Loucy (cell line): ENCODE results near the gene GPR17.

Experiments
- H2AFZ ChIP-seq: fragments of 200-600 bp; sonication (generic); 2 replicates; pipeline ENCODE4 v1.6.0; 2016; ENCODE audit warnings: antibody characterized with exemption, mild to moderate bottlenecking, low read length, moderate library complexity
- H3F3A ChIP-seq: fragments of 200-600 bp; 2 replicates; pipeline ENCODE4 v1.6.0; 2016; ENCODE audit warnings: antibody characterized with exemption, low read depth, mild to moderate bottlenecking
- H3K27me3 ChIP-seq: fragments of 200-600 bp; sonication (generic); 2 replicates; pipeline ENCODE4 v1.6.1; 2014; ENCODE audit warnings: low read length, mild to moderate bottlenecking; ENCODE audit not compliant: insufficient read depth, poor library complexity, severe bottlenecking
- H3K36me3 ChIP-seq: fragments of 200-600 bp; sonication (generic); 2 replicates; pipeline ENCODE4 v1.6.1; 2016; ENCODE audit warnings: low read length; ENCODE audit not compliant: insufficient read depth
- H3K4me1 ChIP-seq: fragments of 200-600 bp; sonication (generic); 2 replicates; pipeline ENCODE4 v1.5.1; 2014; ENCODE audit warnings: low read length, mild to moderate bottlenecking; ENCODE audit not compliant: insufficient read depth, poor library complexity, severe bottlenecking
- H3K4me2 ChIP-seq: fragments of 200-600 bp; sonication (generic); 2 replicates; pipeline ENCODE4 v1.6.0; 2014; ENCODE audit warnings: antibody characterized with exemption, low read length, low read depth, mild to moderate bottlenecking; ENCODE audit not compliant: poor library complexity, severe bottlenecking
- H3K4me3 ChIP-seq: fragments of 200-600 bp; sonication (generic); 2 replicates; pipeline ENCODE4 v1.5.1; 2014; ENCODE audit warnings: low read length, mild to moderate bottlenecking, mixed read lengths; ENCODE audit not compliant: poor library complexity, severe bottlenecking
- H3K79me2 ChIP-seq: fragments of 200-600 bp; sonication (generic); 2 replicates; pipeline ENCODE4 v1.6.1; 2014; ENCODE audit warnings: low read length; ENCODE audit not compliant: insufficient read depth
- H3K9ac ChIP-seq: fragments of 200-600 bp; sonication (generic); 2 replicates; pipeline ENCODE4 v1.6.0; 2014; ENCODE audit warnings: mild to moderate bottlenecking, low read depth, low read length, moderate library complexity; ENCODE audit not compliant: poor library complexity, severe bottlenecking
- H3K9me2 ChIP-seq: fragments of 200-600 bp; sonication (generic); replicated peaks from 2 replicates; pipeline ENCODE4 v1.6.1; 2016; ENCODE audit warnings: low read depth, low read length, mixed read lengths
- H3K9me3 ChIP-seq: fragments of 200-600 bp; sonication (generic); 2 replicates; pipeline ENCODE4 v1.6.1; 2014; ENCODE audit warnings: mild to moderate bottlenecking, antibody characterized with exemption, low read length, low read depth; ENCODE audit not compliant: insufficient read depth
- H4K20me1 ChIP-seq: fragments of 200-600 bp; sonication (generic); 2 replicates; pipeline ENCODE4 v1.6.0; 2014; ENCODE audit warnings: antibody characterized with exemption, low read length, mild to moderate bottlenecking; ENCODE audit not compliant: insufficient read depth, poor library complexity, severe bottlenecking
- EZH2phosphoT487 ChIP-seq: fragments of 200-600 bp; IDR thresholded peaks from 2 replicates; pipeline ENCODE4 v1.6.1; 2018; ENCODE audit warnings: antibody characterized with exemption, mild to moderate bottlenecking, moderate library complexity, borderline replicate concordance
- TF ChIP-seq, protein P1 (sequence below): fragments of 200-600 bp; sonication (generic); conservative IDR thresholded peaks from 2 replicates; pipeline ENCODE4 v1.5.1; 2014; ENCODE audit warnings: mild to moderate bottlenecking, antibody characterized with exemption, low read length

Gene GPR17

DNA sequence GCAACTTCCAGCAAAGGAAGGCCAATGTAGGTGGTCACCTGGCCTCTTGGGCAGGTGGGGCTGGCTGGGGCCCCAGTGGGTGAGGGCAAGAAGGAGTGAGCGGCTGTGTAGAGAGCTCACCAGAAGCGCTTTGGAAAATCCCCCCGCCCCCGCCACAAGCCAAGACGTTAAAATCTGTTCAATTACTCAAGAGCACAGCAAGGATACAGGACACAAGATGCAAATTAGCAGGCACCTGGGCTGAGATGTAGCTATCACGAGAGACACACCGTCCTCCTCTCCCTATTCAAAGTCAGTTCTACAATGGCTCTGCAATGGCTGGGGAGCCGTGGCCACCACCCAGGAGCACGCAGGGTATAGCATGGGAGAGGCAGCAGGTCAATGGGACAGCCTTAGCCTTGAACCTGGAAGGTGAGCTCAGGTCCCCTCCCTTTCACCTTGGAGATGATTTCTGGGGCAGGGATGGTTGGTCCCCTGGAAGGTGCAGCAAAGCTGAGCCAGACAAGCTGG, 38.5 kb upstream of the GPR17 start:
- Histone ChIP-seq H3K9ac (no peak overlapping the region), H3K4me1 (peaks cover 37% of the 10 kb centered on the region), H3K36me3 (no peaks in the 10 kb centered on the region), H3K9me2 (no peaks in the 10 kb centered on the region), H3K4me2 (no peak overlapping the region), H4K20me1 (no peaks in the 10 kb centered on the region), H3K27me3 (no peaks in the 10 kb centered on the region), H3K9me3 (peaks cover 8% of the 10 kb centered on the region; the same call in 1 of the 2 replicates), H3K4me3 (no peak overlapping the region), H3K79me2 (no peaks in the 10 kb centered on the region), H3F3A (no peaks in the 10 kb centered on the region), H2AFZ (no peak overlapping the region)
- no peak for TF ChIP-seq EZH2phosphoT487
- TF ChIP-seq, protein P1, sequence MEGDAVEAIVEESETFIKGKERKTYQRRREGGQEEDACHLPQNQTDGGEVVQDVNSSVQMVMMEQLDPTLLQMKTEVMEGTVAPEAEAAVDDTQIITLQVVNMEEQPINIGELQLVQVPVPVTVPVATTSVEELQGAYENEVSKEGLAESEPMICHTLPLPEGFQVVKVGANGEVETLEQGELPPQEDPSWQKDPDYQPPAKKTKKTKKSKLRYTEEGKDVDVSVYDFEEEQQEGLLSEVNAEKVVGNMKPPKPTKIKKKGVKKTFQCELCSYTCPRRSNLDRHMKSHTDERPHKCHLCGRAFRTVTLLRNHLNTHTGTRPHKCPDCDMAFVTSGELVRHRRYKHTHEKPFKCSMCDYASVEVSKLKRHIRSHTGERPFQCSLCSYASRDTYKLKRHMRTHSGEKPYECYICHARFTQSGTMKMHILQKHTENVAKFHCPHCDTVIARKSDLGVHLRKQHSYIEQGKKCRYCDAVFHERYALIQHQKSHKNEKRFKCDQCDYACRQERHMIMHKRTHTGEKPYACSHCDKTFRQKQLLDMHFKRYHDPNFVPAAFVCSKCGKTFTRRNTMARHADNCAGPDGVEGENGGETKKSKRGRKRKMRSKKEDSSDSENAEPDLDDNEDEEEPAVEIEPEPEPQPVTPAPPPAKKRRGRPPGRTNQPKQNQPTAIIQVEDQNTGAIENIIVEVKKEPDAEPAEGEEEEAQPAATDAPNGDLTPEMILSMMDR = no peak

DNA sequence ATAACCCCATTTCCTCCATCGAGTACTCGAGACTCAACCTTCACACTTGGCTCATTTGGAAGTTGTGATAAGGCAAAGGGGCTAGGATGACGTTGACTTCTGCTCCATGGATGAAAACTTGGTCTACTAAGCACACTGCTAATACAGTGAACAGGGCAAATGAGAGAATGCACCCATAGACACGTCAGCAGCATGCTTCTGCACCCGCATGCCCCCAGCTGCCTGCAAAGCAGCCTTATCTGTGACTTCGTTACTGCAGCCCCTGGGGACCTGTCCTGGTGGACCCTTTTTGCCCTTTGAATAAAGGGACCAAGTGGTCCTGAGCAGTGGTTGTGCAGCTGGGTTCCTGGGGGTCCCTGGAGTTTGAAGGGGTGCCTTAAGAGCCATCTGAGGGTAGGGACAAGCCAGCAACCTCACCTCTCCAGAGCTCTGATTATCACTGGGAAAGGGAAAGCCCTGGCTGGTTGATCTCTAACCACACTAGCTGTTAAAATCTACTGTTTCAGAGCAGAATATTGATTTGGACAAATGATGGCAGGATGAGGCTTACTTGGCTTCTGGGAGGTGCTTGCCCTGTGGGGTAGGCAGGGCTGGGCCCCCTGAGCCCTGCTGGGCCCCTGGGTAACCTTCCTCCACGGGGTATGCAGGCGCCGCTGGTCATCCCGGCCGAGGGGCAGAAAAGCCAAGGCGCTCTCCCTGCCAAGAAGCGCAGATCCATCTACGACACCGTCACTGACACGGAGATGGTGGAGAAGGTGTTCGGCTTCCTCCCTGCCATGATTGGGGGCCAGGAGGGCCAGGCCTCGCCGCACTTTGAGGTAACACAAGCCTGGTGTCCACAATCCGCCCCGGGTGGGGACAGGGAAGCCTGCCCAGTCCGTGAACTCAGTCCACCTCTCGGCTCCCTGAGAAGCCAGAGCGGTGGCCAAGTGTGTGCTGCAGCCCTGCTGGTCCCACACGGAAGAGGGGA, 37.6 kb upstream of the GPR17 start:
- TF ChIP-seq, protein P1 = no peak
- no peak for TF ChIP-seq EZH2phosphoT487
- Histone ChIP-seq H3K4me3 (no peak overlapping the region), H3K27me3 (no peaks in the 10 kb centered on the region), H3K36me3 (no peaks in the 10 kb centered on the region), H2AFZ (no peak overlapping the region), H3K4me2 (no peak overlapping the region), H3K4me1 (peaks cover 37% of the 10 kb centered on the region), H3F3A (no peaks in the 10 kb centered on the region), H3K9me3 (peaks cover 11% of the 10 kb centered on the region; the same call in 1 of the 2 replicates), H4K20me1 (no peaks in the 10 kb centered on the region), H3K9me2 (no peaks in the 10 kb centered on the region), H3K9ac (no peak overlapping the region), H3K79me2 (no peaks in the 10 kb centered on the region)

DNA sequence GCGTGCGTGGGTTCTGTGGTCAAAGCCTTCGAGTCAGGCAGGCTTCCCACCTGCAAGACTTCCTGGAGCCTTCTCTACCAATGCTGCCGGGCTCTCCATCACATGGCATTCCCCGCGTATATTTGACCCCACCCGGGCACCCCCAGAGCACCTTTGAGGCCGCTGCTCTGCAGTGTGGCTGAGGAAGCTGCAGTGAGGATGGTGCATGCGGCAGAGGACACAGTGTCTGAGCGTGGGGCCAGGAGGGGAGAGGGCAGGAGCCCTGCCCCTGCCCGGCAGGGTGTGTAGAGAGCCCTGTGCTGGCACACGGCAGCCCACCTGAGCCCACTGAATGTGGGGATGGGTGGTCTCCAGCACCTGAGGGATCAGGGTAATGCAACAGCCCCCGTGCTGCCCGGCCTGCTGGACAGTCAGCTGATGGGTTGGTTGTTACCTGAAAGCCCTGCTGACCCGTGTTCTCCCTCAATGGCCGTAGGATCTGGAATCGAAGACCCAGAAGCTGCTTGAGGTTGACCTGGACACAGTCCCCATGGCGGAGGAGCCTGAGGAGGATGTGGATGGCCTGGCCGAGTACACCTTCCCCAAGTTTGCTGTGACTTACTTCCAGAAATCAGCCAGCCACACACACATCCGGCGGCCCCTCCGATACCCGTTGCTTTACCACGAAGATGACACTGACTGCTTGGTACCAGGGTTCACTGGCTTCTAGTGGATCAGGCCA, 36.8 kb upstream of the GPR17 start:
- no peaks in the 10 kb centered on the region for H4K20me1 ChIP-seq
- H3K4me2 ChIP-seq = no peak overlapping the region
- peaks cover 42% of the 10 kb centered on the region for H3K4me1 ChIP-seq
- no peaks in the 10 kb centered on the region for H3K9me2 ChIP-seq
- TF ChIP-seq EZH2phosphoT487 = no peak
- TF ChIP-seq, protein P1 = no peak
- no peak overlapping the region for H2AFZ ChIP-seq
- no peak overlapping the region for H3K9ac ChIP-seq
- peaks cover 12% of the 10 kb centered on the region; the same call in 1 of the 2 replicates for H3K9me3 ChIP-seq
- no peaks in the 10 kb centered on the region for H3K36me3 ChIP-seq
- peaks cover 3% of the 10 kb centered on the region for H3F3A ChIP-seq
- no peak overlapping the region for H3K4me3 ChIP-seq
- H3K79me2 ChIP-seq = no peaks in the 10 kb centered on the region
- H3K27me3 ChIP-seq = no peaks in the 10 kb centered on the region
